ENCODE results near the gene ZNF519.
"Not testable (repeated sequence)": the region's sequence is repeated elsewhere in the genome, so short reads cannot be mapped to it uniquely, and the experiment has no call there.

ZNF519 gene

DNA sequence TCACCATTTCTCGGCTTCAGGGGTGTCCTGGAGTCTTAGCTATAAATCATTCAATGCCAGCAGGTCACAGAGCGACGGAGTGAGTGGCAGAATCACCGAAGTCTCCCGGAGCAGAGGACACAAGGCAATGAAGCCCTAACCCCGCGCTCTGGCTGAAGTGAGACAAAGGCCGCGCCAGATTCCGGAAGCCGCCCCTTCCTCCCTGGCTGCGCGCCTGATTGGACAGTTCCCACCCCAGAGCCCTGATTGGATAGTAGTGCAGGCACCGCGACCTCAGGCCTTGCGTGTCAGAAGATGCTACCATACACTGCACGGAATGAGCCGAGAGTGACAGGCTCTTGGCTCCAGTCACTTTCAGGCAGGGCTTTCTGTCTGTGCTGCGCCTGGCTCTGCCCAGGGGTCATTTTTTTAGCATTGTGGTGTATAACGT is at the start of gene ZNF519:
Gene ZNF519, minus strand, starts transcription at position 165 of the 430 bp plus-strand sequence. Its CDS starts 158 bp downstream, at position 7.
- not testable (repeated sequence) for H3K27ac ChIP-seq (ENCODE audit: low read depth in 2 of 2, low read length in 2 of 2); H3K9me3 ChIP-seq (ENCODE audit: control insufficient read depth in 2 of 2, low read length in 2 of 2)
- peak within 1 kb of the TSS; percentile 72 to 75 for H3K9ac ChIP-seq (ENCODE audit: low read depth in 1 of 2, low read length in 2 of 2)

DNA sequence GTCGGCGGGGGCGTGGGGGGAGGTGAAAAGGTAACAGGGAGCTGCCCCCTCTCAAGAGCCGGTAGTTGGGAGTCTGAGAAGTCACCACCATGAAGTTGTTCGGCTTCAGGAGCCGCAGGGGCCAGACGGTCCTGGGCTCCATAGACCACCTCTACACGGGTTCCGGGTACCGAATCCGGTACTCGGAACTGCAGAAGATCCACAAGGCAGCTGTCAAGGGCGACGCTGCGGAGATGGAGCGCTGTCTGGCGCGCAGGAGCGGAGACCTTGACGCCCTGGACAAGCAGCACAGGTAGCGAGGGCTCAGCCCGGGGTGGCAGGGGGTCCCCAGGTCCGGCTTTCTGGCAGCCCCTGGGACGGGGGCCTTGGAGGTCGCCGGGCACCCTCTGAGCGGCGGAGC is 47.1 kb upstream of the ZNF519 start:
- peak overlapping the region; percentile 61 to 66 for H3K4me3 ChIP-seq (ENCODE audit: low read length in 2 of 2)
- no peak overlapping the region for H3K9ac ChIP-seq (ENCODE audit: low read depth in 1 of 2, low read length in 2 of 2)
- no peak overlapping the region for H3K27ac ChIP-seq (ENCODE audit: low read depth in 2 of 2, low read length in 2 of 2)
- H3K9me3 ChIP-seq (ENCODE audit: control insufficient read depth in 2 of 2, low read length in 2 of 2): no peaks in the 10 kb centered on the region
- H3K27me3 ChIP-seq (ENCODE audit: control insufficient read depth in 2 of 2, insufficient read depth in 2 of 2, low read length in 2 of 2): no peaks in the 10 kb centered on the region
- no peaks in the 10 kb centered on the region for H3K36me3 ChIP-seq (ENCODE audit: control insufficient read depth in 2 of 2, insufficient read depth in 2 of 2, low read length in 2 of 2)
- no peaks in the 10 kb centered on the region for H3K4me1 ChIP-seq (ENCODE audit: control insufficient read depth in 2 of 2, insufficient read depth in 2 of 2, low read length in 2 of 2)

More for the DNA sequence above, at the start of gene ZNF519:
- not testable (repeated sequence) for H3K36me3 ChIP-seq (ENCODE audit: control insufficient read depth in 2 of 2, insufficient read depth in 2 of 2, low read length in 2 of 2); H3K4me1 ChIP-seq (ENCODE audit: control insufficient read depth in 2 of 2, insufficient read depth in 2 of 2, low read length in 2 of 2); H3K27me3 ChIP-seq (ENCODE audit: control insufficient read depth in 2 of 2, insufficient read depth in 2 of 2, low read length in 2 of 2)
- peak within 1 kb of the TSS; percentile 79 to 83 for H3K4me3 ChIP-seq (ENCODE audit: low read length in 2 of 2)

DNA sequence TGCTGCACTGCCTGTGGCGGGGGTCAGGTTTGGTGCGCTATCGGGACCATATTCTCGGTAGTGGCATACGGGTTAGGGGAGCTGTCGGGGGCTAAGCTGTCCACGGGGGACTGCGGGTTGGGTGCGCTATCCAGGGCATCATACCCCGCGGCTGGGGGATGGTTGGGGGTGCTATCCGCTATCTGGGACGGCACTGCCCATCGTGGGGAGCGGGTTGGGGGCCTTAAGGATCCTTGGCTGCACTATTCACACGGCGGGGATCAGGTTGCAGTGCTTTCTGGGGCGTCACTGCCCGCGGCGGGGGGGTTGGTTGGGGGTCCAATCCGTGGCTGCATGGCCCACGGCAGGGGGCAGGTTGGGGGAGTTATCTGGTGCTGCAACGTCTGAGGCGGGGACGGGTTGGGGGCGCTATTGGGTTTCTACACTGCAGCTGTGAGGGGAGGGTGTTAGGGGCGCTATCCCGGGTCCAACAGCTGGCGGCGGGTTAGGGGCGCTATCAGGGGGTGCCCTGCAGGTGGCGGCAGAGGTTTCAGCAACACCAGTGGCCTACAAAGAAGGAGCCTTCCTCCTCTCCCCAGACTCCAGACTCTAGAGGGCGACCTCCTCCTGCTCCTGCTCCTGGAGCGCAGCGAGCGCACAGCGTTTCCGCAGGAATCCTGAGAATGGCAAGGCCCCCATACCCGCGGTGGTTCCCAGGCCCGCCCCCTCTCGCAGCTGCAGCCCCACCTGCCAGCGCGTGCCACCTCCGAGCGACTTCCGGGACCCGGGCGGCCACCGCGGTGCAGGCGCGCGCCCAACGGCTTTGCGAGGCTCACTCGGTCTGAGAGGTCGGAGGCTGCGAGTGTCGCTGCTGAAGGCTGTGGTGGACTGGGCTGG is 46.3 kb upstream of the ZNF519 start:
- not testable (repeated sequence) for H3K9ac ChIP-seq (ENCODE audit: low read depth in 1 of 2, low read length in 2 of 2); H3K27me3 ChIP-seq (ENCODE audit: control insufficient read depth in 2 of 2, insufficient read depth in 2 of 2, low read length in 2 of 2); H3K9me3 ChIP-seq (ENCODE audit: control insufficient read depth in 2 of 2, low read length in 2 of 2); H3K27ac ChIP-seq (ENCODE audit: low read depth in 2 of 2, low read length in 2 of 2); H3K4me1 ChIP-seq (ENCODE audit: control insufficient read depth in 2 of 2, insufficient read depth in 2 of 2, low read length in 2 of 2); H3K36me3 ChIP-seq (ENCODE audit: control insufficient read depth in 2 of 2, insufficient read depth in 2 of 2, low read length in 2 of 2)
- peak overlapping the region; percentile 61 to 66 for H3K4me3 ChIP-seq (ENCODE audit: low read length in 2 of 2)

DNA sequence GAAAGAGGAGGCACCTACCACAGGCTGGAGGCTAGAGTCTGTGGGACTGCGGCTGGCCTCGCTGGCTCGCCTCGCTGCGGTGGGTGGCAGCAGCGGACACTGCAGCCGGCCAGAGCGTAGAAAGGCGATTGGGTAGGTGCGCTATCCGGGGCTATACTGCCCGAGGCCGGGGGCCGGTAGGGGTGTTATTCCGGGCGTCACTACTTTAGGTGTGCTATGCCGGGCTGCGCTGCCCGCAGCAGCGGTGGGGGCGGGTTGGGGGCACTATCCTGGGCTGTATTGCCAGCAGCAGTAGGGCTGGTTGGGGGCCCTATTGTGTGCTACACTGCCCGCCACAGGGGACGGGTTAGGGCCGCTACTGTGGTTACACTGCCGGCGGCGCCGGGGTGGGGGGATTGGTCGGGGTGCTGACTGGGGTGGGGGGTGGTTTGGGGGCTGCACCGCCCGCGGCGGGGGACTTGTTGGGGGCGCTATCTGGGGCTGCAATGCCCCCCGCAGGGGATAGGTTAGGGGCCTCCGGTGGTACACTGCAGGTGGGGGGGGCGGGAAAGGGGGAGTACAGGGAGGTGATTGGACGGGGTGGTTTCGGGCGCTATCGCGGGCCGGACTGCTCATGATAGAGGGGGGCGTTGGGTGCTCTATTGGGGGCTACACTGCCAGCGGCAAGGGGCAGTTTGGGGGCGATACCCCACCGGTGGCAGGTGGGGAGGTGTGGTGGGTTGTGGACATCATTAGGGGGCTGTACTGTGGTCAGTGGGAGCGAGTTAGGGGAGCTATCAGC is 45.5 kb upstream of the ZNF519 start:
- not testable (repeated sequence) for H3K4me3 ChIP-seq (ENCODE audit: low read length in 2 of 2); H3K9me3 ChIP-seq (ENCODE audit: control insufficient read depth in 2 of 2, low read length in 2 of 2); H3K36me3 ChIP-seq (ENCODE audit: control insufficient read depth in 2 of 2, insufficient read depth in 2 of 2, low read length in 2 of 2); H3K27ac ChIP-seq (ENCODE audit: low read depth in 2 of 2, low read length in 2 of 2); H3K9ac ChIP-seq (ENCODE audit: low read depth in 1 of 2, low read length in 2 of 2); H3K4me1 ChIP-seq (ENCODE audit: control insufficient read depth in 2 of 2, insufficient read depth in 2 of 2, low read length in 2 of 2); H3K27me3 ChIP-seq (ENCODE audit: control insufficient read depth in 2 of 2, insufficient read depth in 2 of 2, low read length in 2 of 2)

DNA sequence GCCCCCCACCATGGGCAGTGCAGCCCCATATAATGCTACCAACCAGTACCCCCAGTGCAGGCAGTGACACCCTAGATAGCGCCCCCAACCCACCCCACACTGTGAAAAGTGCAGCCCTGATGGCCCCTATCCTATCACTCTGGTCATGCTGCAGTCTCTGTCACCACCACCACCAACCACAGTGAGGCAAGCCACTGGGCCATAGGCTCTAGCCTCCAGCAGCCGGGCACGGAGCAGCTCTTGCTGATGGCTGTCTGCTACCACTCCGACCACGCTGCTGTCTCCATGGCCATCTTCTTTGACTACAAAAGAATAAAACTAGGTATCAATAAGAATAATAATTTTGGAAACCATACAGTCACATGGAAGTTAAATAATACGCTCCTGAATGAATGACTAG is 43.2 kb upstream of the ZNF519 start:
- H3K9me3 ChIP-seq (ENCODE audit: control insufficient read depth in 2 of 2, low read length in 2 of 2); H3K36me3 ChIP-seq (ENCODE audit: control insufficient read depth in 2 of 2, insufficient read depth in 2 of 2, low read length in 2 of 2); H3K4me3 ChIP-seq (ENCODE audit: low read length in 2 of 2); H3K27me3 ChIP-seq (ENCODE audit: control insufficient read depth in 2 of 2, insufficient read depth in 2 of 2, low read length in 2 of 2); H3K4me1 ChIP-seq (ENCODE audit: control insufficient read depth in 2 of 2, insufficient read depth in 2 of 2, low read length in 2 of 2); H3K27ac ChIP-seq (ENCODE audit: low read depth in 2 of 2, low read length in 2 of 2); H3K9ac ChIP-seq (ENCODE audit: low read depth in 1 of 2, low read length in 2 of 2): not testable (repeated sequence)

DNA sequence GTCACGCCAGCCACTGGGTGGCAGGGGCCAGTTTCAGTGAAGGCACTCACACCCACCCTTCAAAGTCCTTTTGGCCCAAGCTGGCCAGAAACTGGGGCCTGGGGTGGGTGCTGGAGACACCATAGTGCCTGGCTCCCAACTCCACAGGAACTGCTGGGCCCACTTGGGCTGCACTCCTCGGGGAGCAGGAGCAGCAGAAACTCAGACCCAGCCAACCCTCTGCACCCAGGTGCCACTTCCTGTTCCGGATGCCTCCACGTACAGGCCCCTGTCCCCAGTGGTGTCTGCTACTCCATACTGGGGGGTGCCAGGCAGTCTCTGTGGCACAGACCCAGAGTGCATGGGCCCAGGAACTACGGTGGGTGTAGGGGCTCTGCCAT is 42.5 kb upstream of the ZNF519 start:
- no peak overlapping the region for H3K4me3 ChIP-seq (ENCODE audit: low read length in 2 of 2)
- no peaks in the 10 kb centered on the region for H3K27me3 ChIP-seq (ENCODE audit: control insufficient read depth in 2 of 2, insufficient read depth in 2 of 2, low read length in 2 of 2)
- H3K36me3 ChIP-seq (ENCODE audit: control insufficient read depth in 2 of 2, insufficient read depth in 2 of 2, low read length in 2 of 2): no peaks in the 10 kb centered on the region
- no peak overlapping the region for H3K27ac ChIP-seq (ENCODE audit: low read depth in 2 of 2, low read length in 2 of 2)
- no peaks in the 10 kb centered on the region for H3K9me3 ChIP-seq (ENCODE audit: control insufficient read depth in 2 of 2, low read length in 2 of 2)
- H3K4me1 ChIP-seq (ENCODE audit: control insufficient read depth in 2 of 2, insufficient read depth in 2 of 2, low read length in 2 of 2): no peaks in the 10 kb centered on the region
- no peak overlapping the region for H3K9ac ChIP-seq (ENCODE audit: low read depth in 1 of 2, low read length in 2 of 2)

DNA sequence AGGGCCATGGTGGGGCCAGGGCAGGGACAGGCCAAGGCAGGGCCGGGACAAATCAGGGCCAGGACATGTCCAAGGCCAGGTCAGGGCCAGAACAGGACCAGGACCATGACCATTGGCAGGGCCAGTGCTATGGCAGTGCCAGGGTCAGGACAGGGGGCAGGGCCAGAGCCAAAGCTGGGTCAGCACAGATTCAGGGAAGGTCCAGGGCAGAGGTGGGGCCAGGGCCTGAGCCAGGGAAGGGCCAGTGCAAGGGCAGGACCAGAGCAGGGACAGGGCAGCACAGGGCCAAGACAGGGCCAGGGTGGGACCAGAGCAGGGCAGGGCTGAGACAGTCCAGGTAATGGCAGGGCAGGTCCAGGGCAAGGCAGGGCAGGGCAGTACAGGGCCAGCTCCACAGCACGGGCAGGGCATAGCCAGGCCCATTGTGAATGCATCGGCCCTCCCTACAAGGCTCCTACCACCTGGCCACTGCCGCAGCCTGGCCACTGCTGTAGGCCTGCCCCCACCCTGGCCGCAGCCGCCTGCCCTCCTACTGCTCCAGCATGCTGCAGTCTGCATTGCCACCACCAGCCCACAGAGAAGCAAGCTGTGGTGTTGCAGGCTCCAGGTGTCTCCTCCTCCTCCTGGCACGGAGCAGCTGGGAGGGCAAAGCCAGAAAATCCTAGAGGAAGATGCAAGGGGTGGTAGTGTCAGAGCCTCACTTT is 41.9 kb upstream of the ZNF519 start:
- H3K9me3 ChIP-seq (ENCODE audit: control insufficient read depth in 2 of 2, low read length in 2 of 2); H3K4me1 ChIP-seq (ENCODE audit: control insufficient read depth in 2 of 2, insufficient read depth in 2 of 2, low read length in 2 of 2); H3K9ac ChIP-seq (ENCODE audit: low read depth in 1 of 2, low read length in 2 of 2); H3K36me3 ChIP-seq (ENCODE audit: control insufficient read depth in 2 of 2, insufficient read depth in 2 of 2, low read length in 2 of 2); H3K27ac ChIP-seq (ENCODE audit: low read depth in 2 of 2, low read length in 2 of 2); H3K4me3 ChIP-seq (ENCODE audit: low read length in 2 of 2); H3K27me3 ChIP-seq (ENCODE audit: control insufficient read depth in 2 of 2, insufficient read depth in 2 of 2, low read length in 2 of 2): not testable (repeated sequence)

DNA sequence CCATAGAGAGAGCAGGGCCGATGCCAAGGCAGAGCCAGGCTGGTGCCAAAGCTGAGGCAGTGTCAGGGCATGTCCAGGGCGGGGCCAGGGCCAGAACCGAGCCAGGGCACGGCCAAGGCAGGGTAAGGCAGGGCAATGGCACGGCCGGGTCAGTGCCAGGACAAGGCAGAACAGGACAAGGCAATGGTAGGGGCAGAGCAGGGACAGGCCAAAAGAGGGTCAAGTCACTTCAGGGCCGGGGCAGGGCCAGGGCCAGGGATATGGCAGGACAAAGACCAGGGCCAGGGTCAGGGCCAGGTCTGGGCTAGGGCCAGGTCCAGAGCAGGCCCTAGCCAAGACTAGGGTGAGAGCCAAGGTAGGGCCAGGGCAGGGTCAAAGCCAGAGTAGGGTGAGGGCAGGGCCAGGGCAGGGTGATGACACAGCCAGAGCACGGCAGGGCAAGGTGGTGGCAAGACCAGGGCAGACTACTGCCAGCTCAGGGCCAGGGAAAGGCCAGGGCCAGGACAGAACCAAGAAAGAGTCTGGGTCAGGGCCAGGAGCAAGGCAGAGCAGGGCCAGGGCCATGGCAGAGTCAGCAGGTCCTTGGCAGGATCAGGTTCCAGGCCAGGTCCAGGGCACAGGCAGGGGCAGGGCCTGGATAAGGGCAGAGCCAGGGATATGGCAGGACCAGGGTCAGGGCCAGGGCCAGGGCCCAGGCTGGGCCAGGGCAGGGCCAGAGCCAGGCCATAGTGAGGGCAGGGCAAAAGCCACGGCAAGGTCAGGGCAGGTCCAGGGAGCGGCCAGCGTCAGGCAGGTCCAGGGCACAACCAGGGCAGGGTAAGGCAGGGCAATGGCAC is 41.1 kb upstream of the ZNF519 start:
- not testable (repeated sequence) for H3K27ac ChIP-seq (ENCODE audit: low read depth in 2 of 2, low read length in 2 of 2); H3K9ac ChIP-seq (ENCODE audit: low read depth in 1 of 2, low read length in 2 of 2); H3K27me3 ChIP-seq (ENCODE audit: control insufficient read depth in 2 of 2, insufficient read depth in 2 of 2, low read length in 2 of 2); H3K36me3 ChIP-seq (ENCODE audit: control insufficient read depth in 2 of 2, insufficient read depth in 2 of 2, low read length in 2 of 2); H3K4me1 ChIP-seq (ENCODE audit: control insufficient read depth in 2 of 2, insufficient read depth in 2 of 2, low read length in 2 of 2); H3K4me3 ChIP-seq (ENCODE audit: low read length in 2 of 2); H3K9me3 ChIP-seq (ENCODE audit: control insufficient read depth in 2 of 2, low read length in 2 of 2)

DNA sequence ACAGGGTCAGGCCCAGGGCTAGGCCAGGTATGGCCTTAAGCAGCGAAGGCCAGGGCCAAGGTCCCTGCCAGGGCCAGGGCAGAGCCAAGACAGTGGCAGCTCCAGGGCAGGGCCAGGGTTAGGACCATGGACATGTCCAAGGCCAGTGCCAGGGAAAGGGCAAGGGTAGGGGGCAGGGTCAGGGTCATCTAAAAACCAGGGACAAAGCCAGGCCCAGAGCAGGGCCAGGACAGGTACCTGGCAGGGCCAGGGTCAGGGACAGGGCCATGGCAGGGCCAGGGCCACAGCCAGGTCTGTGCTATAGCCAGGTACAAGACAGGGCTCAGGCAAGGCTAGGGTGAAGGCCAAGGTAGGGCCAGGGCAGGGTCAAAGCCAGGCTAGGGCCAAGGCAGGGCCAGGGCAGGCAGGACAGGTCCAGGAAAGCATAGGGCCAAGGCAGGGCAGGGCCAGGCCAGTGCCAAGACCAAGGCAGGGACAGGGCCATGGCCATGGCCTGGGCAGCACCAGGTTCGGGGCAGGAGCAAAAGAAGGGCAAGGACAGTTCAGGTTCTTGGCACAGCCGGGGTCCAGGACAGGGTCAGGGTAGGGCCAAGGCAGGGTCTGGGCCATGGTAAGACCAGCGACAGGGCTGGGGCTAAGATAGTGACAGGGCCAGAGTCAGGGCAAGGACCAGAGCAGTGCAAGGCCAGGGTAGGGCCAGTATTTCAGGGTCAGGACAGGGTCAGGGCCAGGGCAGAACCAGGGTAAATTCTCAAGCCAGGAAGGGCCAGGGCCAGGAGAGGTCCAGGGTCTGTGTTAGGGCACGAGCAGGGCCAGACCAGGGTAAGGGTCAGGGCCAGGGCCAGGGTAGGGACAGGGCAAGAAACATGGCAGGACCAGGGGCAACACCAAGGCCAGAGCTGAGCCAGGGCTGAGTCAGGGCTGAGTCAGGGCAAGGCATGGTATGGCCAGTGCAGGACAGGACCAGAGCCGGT is 40.2 kb upstream of the ZNF519 start:
- not testable (repeated sequence) for H3K9me3 ChIP-seq (ENCODE audit: control insufficient read depth in 2 of 2, low read length in 2 of 2); H3K4me1 ChIP-seq (ENCODE audit: control insufficient read depth in 2 of 2, insufficient read depth in 2 of 2, low read length in 2 of 2); H3K9ac ChIP-seq (ENCODE audit: low read depth in 1 of 2, low read length in 2 of 2); H3K27ac ChIP-seq (ENCODE audit: low read depth in 2 of 2, low read length in 2 of 2); H3K4me3 ChIP-seq (ENCODE audit: low read length in 2 of 2); H3K27me3 ChIP-seq (ENCODE audit: control insufficient read depth in 2 of 2, insufficient read depth in 2 of 2, low read length in 2 of 2); H3K36me3 ChIP-seq (ENCODE audit: control insufficient read depth in 2 of 2, insufficient read depth in 2 of 2, low read length in 2 of 2)

All from mucosa of rectum (tissue), 2 donors.